Psoas muscle (tissue), 8 donors: ENCODE results near the gene PPP2R2C. TPM values are rescaled to one million over a fixed set of nuclear protein-coding genes. Genes with fewer than 3 reads are reported as not detected.

Experiments used
- ATAC-seq, 4 donors: fragments of 200-7000 bp; cut with Tn5 transposase; one replicate each; pipeline ENCODE4 v1.9.1; 2020; ENCODE audit warnings: moderate library complexity in 3 of 4, mild to moderate bottlenecking in 2 of 4
- DNase-seq, 2 donors: peaks; one replicate each; pipeline ENCODE4 v3.0.0-alpha.2; 2020
- H3K27ac ChIP-seq: fragments of 200-600 bp; one replicate; pipeline ENCODE4 v1.8.0; 2022
- H3K27me3 ChIP-seq, 3 donors: fragments of 200-600 bp in 1 of 3; one replicate each; pipeline versions ENCODE4 v1.6.1 to v1.8.0; 2013 to 2022; ENCODE audit warnings: low read length in 2 of 3, mild to moderate bottlenecking in 2 of 3, moderate library complexity in 1 of 3; ENCODE audit not compliant: insufficient read depth in 3 of 3
- H3K36me3 ChIP-seq, 2 donors: fragments of 200-600 bp in 1 of 2; one replicate each; pipeline versions ENCODE4 v1.6.1 to v1.8.0; 2013 to 2022; ENCODE audit warnings: low read depth in 1 of 2, mild to moderate bottlenecking in 1 of 2, moderate library complexity in 1 of 2; ENCODE audit not compliant: insufficient read depth in 1 of 2
- H3K4me1 ChIP-seq: fragments of 200-600 bp; one replicate; pipeline ENCODE4 v1.8.0; 2022
- H3K4me3 ChIP-seq: fragments of 200-600 bp; one replicate; pipeline ENCODE4 v1.8.0; 2022; ENCODE audit warnings: mild to moderate bottlenecking
- H3K9me3 ChIP-seq: fragments of 200-600 bp; one replicate; pipeline ENCODE4 v1.8.0; 2022
- WGBS, 3 donors: extraction: QIAGEN DNeasy Blood & Tissue Kit; methylation state at CpG; one replicate each; pipeline versions ENCODE4 v1.1.6 to v1.1.7; 2013; 5-methylcytosine and 5-hydroxymethylcytosine counted together
- intact Hi-C, 2 donors: fragments of 100-400 bp; cut with DNase I; formaldehyde crosslinking; loops; one replicate each; pipeline versions ENCODE4 v1.11.0 to v1.14.2; 2022
- polyA plus RNA-seq, 3 donors: library from polyadenylated mRNA; stranded (reverse); fragments of 200-250 nt; gene quantifications; one replicate each; pipeline ENCODE4 v1.2.3, GENCODE V29; 2013
- total RNA-seq, 4 donors: library from RNA; stranded (reverse); fragmentation: NEBNext Ultra II Directional in 2 of 4; extraction: Animal tissue kit (Norgen Biotek cat#: 25700) in 2 of 4; gene quantifications; one replicate each; pipeline versions ENCODE4 v1.2.1 to v1.2.4, GENCODE V29; 2021 to 2023
- TF ChIP-seq, protein P1 (sequence below): fragments of 200-600 bp; IDR thresholded peaks from one replicate; pipeline ENCODE4 v1.8.0; 2022; ENCODE audit warnings: antibody characterized with exemption
- donor health status: healthy with polysubstance abuse.
- donor health status: DM: no; HTN: no; CAD: no; lungs with moderate emphysema.
- donor health status: Bipolar disorder and iron deficiency.
- donor health status: healthy.
- donor health status: DM: yes; HTN: yes; CAD: no.
- donor health status: DM: no; HTN: no; CAD: no.
- donor health status: DM: no; HTN: no; CAD: no.
- donor health status: DM: yes; HTN: yes; CAD: no.

The PPP2R2C gene
- total and polyA plus RNA-seq, 7 donors = 0.08 to 3.2 (median 1.2) TPM

DNA sequence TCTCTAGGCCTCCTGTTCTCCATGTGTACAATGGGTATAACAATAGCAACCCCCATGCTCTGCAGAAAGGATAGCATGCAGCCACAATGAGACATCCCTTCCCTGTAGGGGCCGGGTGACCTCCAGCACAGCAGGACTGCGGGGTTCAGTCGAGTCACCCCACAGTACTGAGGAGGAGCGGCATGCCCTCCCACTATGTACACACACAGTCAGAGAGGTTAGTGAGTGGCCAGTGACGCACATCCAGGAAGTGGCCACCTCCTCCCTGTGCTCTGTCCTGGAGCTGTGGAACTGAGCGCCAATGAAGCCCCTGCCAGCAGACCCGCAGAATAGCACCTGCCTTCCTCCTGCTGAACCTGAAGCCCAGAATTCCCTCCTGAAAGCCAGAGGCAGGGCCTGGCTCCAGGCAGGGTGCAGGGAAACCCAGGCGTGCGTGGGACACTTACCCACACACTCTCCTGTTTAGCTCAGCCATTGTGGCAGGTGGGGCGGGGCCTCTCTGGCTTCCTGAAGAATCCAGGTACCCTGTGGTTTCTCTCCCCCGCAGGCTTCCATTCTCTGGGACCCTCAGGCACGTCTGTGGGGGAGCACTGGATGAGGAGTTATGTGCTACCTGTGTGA is 152.8 kb downstream of the PPP2R2C start:
- H3K4me1 ChIP-seq = no peaks in the 10 kb centered on the region
- H3K9me3 ChIP-seq = no peaks in the 10 kb centered on the region
- H3K4me3 ChIP-seq = no peak overlapping the region
- H3K36me3 ChIP-seq = no peaks in the 10 kb centered on the region
- no peak overlapping the region for H3K27ac ChIP-seq
- WGBS, 3 donors = 84 to 90% (median 86%) methylated on average over 12 of the region's 12 CpGs
- TF ChIP-seq, protein P1, sequence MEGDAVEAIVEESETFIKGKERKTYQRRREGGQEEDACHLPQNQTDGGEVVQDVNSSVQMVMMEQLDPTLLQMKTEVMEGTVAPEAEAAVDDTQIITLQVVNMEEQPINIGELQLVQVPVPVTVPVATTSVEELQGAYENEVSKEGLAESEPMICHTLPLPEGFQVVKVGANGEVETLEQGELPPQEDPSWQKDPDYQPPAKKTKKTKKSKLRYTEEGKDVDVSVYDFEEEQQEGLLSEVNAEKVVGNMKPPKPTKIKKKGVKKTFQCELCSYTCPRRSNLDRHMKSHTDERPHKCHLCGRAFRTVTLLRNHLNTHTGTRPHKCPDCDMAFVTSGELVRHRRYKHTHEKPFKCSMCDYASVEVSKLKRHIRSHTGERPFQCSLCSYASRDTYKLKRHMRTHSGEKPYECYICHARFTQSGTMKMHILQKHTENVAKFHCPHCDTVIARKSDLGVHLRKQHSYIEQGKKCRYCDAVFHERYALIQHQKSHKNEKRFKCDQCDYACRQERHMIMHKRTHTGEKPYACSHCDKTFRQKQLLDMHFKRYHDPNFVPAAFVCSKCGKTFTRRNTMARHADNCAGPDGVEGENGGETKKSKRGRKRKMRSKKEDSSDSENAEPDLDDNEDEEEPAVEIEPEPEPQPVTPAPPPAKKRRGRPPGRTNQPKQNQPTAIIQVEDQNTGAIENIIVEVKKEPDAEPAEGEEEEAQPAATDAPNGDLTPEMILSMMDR = no peak
- intact Hi-C loops = no loop called here
- peaks cover 0 to 15% (median 4%) of the 10 kb centered on the region in 3 donors for H3K27me3 ChIP-seq
- ATAC-seq (no peak), DNase-seq (peak in 1 of 2 donors; percentile 9)

- peak in 1 of 2 donors; percentile 32 for DNase-seq
- no peak overlapping the region for H3K4me3 ChIP-seq
- H3K36me3 ChIP-seq = no peaks in the 10 kb centered on the region
- ATAC-seq = no peak
- intact Hi-C loops = no loop called here
- H3K27me3 ChIP-seq = peaks cover 0 to 13% (median 4%) of the 10 kb centered on the region in 3 donors
- H3K4me1 ChIP-seq = no peaks in the 10 kb centered on the region
- no peaks in the 10 kb centered on the region for H3K9me3 ChIP-seq
- 77 to 83% (median 78%) methylated on average over 10 to 12 of the region's 12 CpGs for WGBS, 3 donors
- no peak overlapping the region for H3K27ac ChIP-seq
- TF ChIP-seq, protein P1 = no peak
Measured at GRCh38 chr4:6318206-6318605, 154.2 kb downstream of the PPP2R2C start.

GRCh38 chr4:6316461-6317003 is 155.9 kb downstream of the PPP2R2C start:
- no peak for DNase-seq
- Histone ChIP-seq H3K4me3 (no peak overlapping the region), H3K9me3 (no peaks in the 10 kb centered on the region), H3K36me3 (no peaks in the 10 kb centered on the region), H3K27me3 (peaks cover 0 to 24% (median 2%) of the 10 kb centered on the region in 3 donors), H3K4me1 (no peaks in the 10 kb centered on the region), H3K27ac (no peak overlapping the region)
- TF ChIP-seq, protein P1 = no peak
- intact Hi-C loops = no loop called here
- ATAC-seq = no peak
- WGBS, 3 donors = 46 to 51% (median 51%) methylated on average over 6 of the region's 6 CpGs

GRCh38 chr4:6313216-6313615 is 159.2 kb downstream of the PPP2R2C start:
- no peak for DNase-seq
- H3K36me3 ChIP-seq = no peaks in the 10 kb centered on the region
- TF ChIP-seq, protein P1 = no peak
- peaks cover 0 to 51% (median 10%) of the 10 kb centered on the region in 3 donors for H3K27me3 ChIP-seq
- intact Hi-C loops = no loop called here
- H3K9me3 ChIP-seq = no peaks in the 10 kb centered on the region
- ATAC-seq = no peak
- H3K4me3 ChIP-seq = no peak overlapping the region
- H3K27ac ChIP-seq = no peak overlapping the region
- no peaks in the 10 kb centered on the region for H3K4me1 ChIP-seq
- WGBS, 3 donors = 68 to 75% (median 72%) methylated on average over 6 of the region's 6 CpGs
